NCI-H1092 (cell line): ENCODE results near the gene HBD.
"Not testable (repeated sequence)": the region's sequence is repeated elsewhere in the genome, so short reads cannot be mapped to it uniquely, and the experiment has no call there.

Source experiments
- DNase-seq: peaks from one replicate; lab custom pipeline; 2025; lab: John Stamatoyannopoulos, UW

The HBD gene

GRCh38 chr11:5234381-5234834 is at the start of gene HBD:
TSS of gene HBD (minus strand) at chr11:5234483. CDS start at chr11:5234433, 50 bp downstream.
- DNase-seq: no peak

DNA sequence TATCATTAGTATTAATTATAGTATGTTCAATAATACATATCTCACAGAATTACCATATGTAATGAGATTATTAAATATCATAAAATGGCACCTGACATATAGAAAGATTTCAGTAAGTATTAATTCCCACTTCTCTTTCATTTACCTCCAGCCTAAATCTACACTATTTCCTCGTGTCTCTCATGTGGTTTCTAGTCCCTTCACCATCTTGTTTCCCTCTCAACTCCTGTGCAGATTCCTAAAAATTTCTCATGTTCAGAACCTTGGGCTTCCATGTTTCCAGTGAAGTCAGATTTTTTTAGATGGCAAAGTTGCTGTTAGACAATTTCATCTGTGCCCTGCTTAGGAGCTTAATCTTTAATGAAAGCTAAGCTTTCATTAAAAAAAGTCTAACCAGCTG is 49.6 kb upstream of the HBD start:
- no peak for DNase-seq

- no peak for DNase-seq
Measured at GRCh38 chr11:5283086-5283485, 48.8 kb upstream of the HBD start.

DNA sequence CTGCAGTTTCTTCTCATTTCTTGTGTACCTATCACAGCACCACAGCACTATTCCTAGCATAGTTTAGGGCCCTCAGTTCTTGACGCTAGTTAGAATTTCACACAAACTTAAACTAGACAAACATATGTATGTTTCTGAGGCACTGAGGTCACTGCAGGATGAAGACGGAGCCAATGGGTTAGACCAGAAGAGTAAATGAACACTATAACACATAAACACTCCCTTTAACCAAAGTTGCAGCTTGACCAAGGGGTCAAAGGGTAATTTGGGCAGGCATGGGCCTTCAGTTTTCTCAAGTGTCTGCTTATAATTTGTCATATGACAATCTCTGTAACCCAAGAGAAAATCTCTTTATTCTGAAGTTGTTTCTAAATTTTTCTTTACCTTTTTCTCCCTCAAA is 48.3 kb upstream of the HBD start:
- DNase-seq: no peak

- no peak for DNase-seq
Measured at GRCh38 chr11:5281596-5281995, 47.3 kb upstream of the HBD start.

- no peak for DNase-seq
Measured at GRCh38 chr11:5280582-5281102, 46.4 kb upstream of the HBD start.

DNA sequence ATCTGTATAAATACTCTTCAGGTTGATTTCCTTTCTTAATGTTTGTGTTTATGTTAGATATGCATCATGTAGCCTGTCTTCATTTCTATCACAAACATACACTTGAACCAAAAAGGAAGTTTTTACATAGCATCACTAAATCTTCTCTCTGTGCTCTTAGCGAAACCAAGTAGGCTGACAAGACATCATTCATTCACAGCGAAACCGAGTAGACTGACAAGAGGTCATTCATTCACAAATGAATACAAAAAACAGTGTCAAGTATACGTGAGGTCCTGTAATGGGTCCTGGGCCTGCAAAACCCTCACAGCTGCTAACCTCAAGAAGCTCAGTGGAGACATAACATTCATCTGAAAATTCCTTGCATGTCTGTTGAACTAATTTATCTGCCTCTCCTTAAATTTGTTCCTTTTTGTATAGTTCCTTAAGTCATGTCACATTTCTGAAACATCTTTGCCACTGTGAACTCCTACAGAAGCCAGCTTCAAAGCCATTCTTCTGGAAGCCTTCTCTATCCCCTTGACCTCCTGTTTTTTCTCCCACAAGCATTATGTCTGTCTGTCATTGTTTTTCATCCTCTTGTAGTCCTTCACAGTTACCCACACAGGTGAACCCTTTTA is 45.3 kb upstream of the HBD start:
- no peak for DNase-seq

DNA sequence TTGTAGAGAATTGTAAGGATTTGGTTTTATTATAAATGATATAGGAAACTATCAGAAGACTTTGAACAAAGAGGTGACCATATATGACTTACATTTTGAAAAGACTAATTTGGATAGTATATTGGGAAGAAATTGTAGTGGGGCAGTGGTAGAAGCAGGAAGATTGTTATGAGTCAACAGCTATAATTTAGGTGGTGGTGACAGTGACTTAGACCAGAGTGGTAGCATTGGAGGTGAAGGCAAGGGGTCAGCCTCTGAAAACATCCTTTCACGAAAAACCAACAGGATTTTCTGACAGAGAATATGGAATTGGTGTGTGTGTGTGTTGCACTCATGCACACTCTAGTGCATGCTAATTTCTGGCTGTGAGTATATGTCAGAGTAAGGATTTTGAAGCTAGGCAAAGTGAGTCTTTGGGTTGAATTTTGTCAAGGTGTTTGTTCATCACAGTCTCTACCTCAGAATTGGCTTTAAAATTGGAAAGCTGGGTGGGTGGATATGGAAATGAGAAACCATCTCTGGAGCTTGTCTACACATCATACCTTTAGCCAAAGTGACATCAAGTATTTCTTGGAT is 43.6 kb upstream of the HBD start:
- no peak for DNase-seq

DNA sequence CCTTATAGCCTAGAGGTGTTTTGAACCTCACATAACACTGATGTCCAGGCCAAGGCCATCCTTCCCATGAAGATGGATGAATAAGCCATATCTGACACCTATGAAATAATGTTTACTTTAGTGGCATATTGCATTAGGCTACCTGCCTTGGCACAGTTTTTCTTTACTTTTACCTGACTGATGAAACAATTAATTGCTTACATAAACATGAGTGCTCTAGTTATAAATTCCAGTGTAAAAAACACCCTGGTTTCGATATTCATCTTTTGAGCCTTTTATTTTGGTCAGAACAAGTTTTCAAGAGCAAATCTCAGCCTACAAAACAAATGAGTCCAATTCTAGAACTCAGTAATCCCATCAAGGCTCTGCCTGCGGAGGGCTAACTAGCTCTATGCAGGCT is 42.4 kb upstream of the HBD start:
- no peak for DNase-seq

- DNase-seq: no peak
Measured at GRCh38 chr11:5275369-5276110, 41.3 kb upstream of the HBD start.

GRCh38 chr11:5274395-5274794 is 40.1 kb upstream of the HBD start:
- DNase-seq: no peak

- DNase-seq: no peak
Measured at GRCh38 chr11:5272395-5273017, 38.2 kb upstream of the HBD start.

DNA sequence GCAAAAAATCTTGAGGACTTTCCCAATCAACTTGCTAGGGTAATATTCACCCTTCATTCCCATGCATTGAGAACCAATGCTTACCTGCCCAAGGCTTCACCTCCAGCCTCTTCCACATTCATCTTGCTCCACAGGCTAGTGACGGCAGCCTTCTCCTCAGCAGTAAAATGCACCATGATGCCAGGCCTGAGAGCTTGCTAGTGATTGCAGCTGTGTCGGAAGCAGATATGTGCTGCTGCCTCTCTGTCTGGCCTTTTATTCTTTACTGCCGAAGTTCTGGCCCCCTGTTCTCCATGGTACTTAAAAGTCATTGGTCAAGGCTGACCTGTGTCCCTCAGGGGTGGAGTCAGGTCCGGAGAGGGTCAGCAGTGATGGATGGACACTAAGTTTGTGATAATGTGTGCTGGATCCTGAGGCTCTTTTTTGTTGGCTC is 35.4 kb upstream of the HBD start, which contains the start of gene HBE1:
Gene HBE1, minus strand, starts transcription at position 231 of the 433 bp plus-strand sequence. Its CDS starts 55 bp downstream, at position 176.
- no peak for DNase-seq

- DNase-seq: no peak
Measured at GRCh38 chr11:5267033-5267563, 32.8 kb upstream of the HBD start.

GRCh38 chr11:5266609-5267008 is 32.3 kb upstream of the HBD start:
- no peak for DNase-seq

- no peak for DNase-seq
Measured at GRCh38 chr11:5265832-5266231, 31.5 kb upstream of the HBD start.

GRCh38 chr11:5258543-5259262 is 24.4 kb upstream of the HBD start:
- DNase-seq: no peak

DNA sequence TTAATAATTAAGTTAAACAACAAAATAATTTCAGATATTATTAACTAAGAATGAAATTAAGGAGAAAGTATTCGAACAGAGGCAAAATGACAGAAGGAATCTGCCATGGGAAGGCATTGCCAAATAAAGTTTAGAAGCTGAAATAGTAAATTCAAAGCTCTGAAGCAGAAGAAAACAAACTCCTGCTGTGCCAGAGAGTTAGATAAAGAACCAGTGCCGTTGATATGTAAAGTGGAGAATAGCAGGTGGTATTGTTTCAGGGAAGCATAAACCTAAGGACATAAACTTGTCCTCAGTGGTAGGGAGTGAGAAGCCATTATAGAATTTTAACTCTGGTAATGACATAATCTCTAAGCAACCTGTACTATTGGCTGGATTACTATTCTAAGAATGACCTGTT is 23.0 kb upstream of the HBD start:
- DNase-seq: no peak

GRCh38 chr11:5254646-5255413 is 20.5 kb upstream of the HBD start, which contains the start of gene HBG2:
TSS of gene HBG2 (minus strand) at chr11:5254781. CDS start at chr11:5254728, 53 bp downstream.
- DNase-seq: not testable (repeated sequence)

- DNase-seq: not testable (repeated sequence)
Measured at GRCh38 chr11:5254023-5254422, 19.7 kb upstream of the HBD start.

DNA sequence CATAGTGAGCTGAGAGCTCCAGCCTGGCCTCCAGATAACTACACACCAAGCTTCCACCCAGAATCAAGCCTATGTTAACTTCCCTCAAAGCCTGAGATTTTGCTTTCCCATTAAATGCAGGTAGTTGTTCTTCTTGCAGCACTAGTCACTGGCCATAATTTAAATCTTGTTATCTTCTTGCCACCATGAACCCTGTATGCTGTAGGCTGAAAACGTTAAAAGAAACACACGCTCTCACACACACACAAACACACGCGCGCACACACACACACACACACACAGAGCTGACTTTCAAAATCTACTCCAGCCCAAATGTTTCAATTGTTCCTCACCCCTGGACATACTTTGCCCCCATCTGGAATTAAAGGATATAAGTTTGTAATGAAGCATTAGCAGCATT is 19.2 kb upstream of the HBD start:
- DNase-seq: not testable (repeated sequence)
